Breast epithelium (tissue), 4 donors: ENCODE measurements around the gene FZD7. TPM values are rescaled to one million over a fixed set of nuclear protein-coding genes. Genes with fewer than 3 reads are reported as not detected.

ENCODE experiments used
- DNase-seq, 2 donors: peaks; one replicate each; pipeline ENCODE4 v3.0.0-alpha.2; 2019; ENCODE audit warnings: low spot score in 2 of 2
- H3K27ac ChIP-seq, 2 donors: fragments of 200-600 bp; sonication (generic) in 1 of 2; one replicate each; pipeline ENCODE4 v1.5.1; 2016 to 2019; ENCODE audit warnings: mild to moderate bottlenecking in 1 of 2
- H3K27me3 ChIP-seq, 2 donors: fragments of 200-600 bp; sonication (generic) in 1 of 2; one replicate each; pipeline versions ENCODE4 v1.5.1 to v1.6.0; 2017 to 2019; ENCODE audit warnings: control low read depth in 1 of 2, mild to moderate bottlenecking in 1 of 2
- H3K36me3 ChIP-seq: fragments of 200-600 bp; one replicate; pipeline ENCODE4 v1.5.1; 2019
- H3K4me1 ChIP-seq, 2 donors: fragments of 200-600 bp; sonication (generic); one replicate each; pipeline ENCODE4 v1.5.1; 2016 to 2019; ENCODE audit warnings: control low read depth in 1 of 2
- H3K4me3 ChIP-seq, 3 donors: fragments of 200-600 bp; sonication (generic); 1 replicate in 2 of 3; 2 replicates in 1 of 3; pipeline ENCODE4 v1.5.1; 2016 to 2019; ENCODE audit warnings: mild to moderate bottlenecking in 3 of 3, moderate library complexity in 2 of 3
- H3K9me3 ChIP-seq, 2 donors: fragments of 200-600 bp; sonication (generic) in 1 of 2; one replicate each; pipeline ENCODE4 v1.5.1; 2016 to 2019; ENCODE audit warnings: control low read depth in 1 of 2
- POLR2A ChIP-seq: fragments of 450-650 bp; IDR thresholded peaks from one replicate; pipeline ENCODE4 v1.6.1; 2016; ENCODE audit warnings: antibody characterized with exemption, mild to moderate bottlenecking, moderate library complexity
- POLR2AphosphoS5 ChIP-seq, 3 donors: sonication (generic); formaldehyde crosslinking; IDR thresholded peaks; one replicate each; pipeline ENCODE4 v1.6.1; 2017; ENCODE audit warnings: antibody characterized with exemption in 3 of 3
- intact Hi-C: fragments of 100-400 bp; cut with DNase I; formaldehyde crosslinking; loops from one replicate; pipeline ENCODE4 v1.15.1; 2023; ENCODE audit warnings: low total_unique reads
- total RNA-seq, 3 donors: library from RNA; depleted of rRNA; stranded (reverse); fragments of >200 nt; gene quantifications; one replicate each; pipeline ENCODE4 v1.1.0, GENCODE V29; 2016
- TF ChIP-seq, protein P1 (sequence below), 3 donors: fragments of 450-650 bp; IDR thresholded peaks; one replicate each; pipeline ENCODE4 v1.5.1; 2016 to 2017; ENCODE audit warnings: antibody characterized with exemption in 3 of 3, mild to moderate bottlenecking in 3 of 3, moderate library complexity in 3 of 3

The FZD7 gene
- total RNA-seq, 3 donors from 2014 or later = 12.5 to 41.4 (median 26.5) TPM

DNA sequence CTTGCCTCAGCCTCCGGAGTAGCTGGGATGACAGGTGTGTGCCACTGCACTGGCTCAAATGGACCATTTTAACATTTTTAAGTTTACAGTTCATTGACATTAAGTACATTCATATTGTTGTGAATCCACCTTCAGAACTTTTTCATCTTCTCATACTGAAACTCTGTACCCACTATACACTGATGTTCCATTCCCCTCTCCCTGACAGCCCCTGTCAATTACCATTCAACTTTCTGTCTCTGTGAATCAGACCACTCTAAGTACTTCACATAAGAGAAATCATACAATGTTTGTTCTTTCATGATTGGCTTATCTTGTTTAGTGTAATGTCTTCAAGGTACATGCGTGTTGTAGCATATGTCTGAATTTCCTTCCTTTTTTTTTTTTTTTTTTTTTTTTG lies 37.5 kb downstream of the FZD7 start:
- Histone ChIP-seq H3K4me1 (no peaks in the 10 kb centered on the region), H3K27me3 (no peaks in the 10 kb centered on the region), H3K9me3 (no peaks in the 10 kb centered on the region), H3K27ac (no peak overlapping the region), H3K4me3 (no peak overlapping the region), H3K36me3 (no peaks in the 10 kb centered on the region)
- DNase-seq = no peak
- TF ChIP-seq, protein P1, sequence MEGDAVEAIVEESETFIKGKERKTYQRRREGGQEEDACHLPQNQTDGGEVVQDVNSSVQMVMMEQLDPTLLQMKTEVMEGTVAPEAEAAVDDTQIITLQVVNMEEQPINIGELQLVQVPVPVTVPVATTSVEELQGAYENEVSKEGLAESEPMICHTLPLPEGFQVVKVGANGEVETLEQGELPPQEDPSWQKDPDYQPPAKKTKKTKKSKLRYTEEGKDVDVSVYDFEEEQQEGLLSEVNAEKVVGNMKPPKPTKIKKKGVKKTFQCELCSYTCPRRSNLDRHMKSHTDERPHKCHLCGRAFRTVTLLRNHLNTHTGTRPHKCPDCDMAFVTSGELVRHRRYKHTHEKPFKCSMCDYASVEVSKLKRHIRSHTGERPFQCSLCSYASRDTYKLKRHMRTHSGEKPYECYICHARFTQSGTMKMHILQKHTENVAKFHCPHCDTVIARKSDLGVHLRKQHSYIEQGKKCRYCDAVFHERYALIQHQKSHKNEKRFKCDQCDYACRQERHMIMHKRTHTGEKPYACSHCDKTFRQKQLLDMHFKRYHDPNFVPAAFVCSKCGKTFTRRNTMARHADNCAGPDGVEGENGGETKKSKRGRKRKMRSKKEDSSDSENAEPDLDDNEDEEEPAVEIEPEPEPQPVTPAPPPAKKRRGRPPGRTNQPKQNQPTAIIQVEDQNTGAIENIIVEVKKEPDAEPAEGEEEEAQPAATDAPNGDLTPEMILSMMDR (IDR thresholded peaks at IDR 0.05) = no peak
- TF ChIP-seq POLR2A = no peak
- no peak for TF ChIP-seq POLR2AphosphoS5 (IDR thresholded peaks at IDR 0.05)
- intact Hi-C loops = no loop called here

DNA sequence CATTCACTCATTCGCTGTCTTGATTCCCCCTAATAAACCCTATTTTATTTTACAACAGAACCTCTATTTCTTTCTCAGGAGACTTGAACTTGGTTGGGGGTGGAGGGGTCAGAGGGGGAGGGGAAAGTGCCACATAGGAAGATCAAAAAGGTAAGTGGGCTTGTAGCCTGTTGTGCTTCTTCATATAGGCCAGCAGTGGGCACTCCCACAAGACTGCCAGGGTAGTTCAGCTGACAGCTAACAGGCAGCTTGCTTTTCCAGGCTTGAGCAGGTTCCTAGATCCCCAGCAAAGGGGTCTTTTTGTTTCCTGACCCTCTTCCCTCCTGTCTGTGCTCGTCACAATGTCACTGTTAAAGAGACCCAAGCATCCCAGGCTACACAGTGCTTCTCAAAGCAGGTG lies 38.6 kb downstream of the FZD7 start:
- intact Hi-C loops = no loop called here
- H3K27me3 ChIP-seq = no peaks in the 10 kb centered on the region
- TF ChIP-seq POLR2A = no peak
- TF ChIP-seq, protein P1 (IDR thresholded peaks at IDR 0.05) = no peak

DNA sequence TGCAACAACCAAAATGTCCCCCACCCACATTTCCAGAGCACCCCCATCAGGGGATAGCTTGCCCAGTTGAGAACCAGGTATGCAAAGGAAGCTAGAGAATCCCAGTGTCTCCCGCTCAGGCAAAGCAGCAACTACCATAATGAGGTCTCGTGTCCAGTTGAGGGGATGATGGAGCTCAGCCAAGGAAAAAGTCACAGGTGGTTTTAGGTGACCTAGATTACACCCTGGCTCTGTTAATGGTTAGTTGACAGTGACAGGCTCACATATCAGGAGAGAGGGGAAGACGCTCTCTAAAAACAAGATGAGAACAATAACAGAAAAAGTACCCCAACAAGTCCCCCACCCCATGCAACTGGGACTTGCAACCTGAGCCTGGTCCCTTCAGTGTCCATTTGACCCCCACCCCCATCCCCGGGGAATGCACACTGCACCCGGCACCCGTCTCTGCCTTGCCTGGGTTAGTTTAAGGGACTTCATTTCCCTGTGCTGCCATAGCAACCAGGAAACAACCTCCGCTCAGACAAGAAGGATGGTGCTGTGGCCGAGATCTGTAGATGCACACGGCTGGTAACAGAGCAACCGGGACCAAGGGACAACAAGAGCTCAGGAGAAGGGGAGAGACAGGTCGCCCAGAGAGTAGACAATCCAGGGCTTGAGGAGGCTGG lies 39.2 kb downstream of the FZD7 start, which contains the start of gene KIAA2012:
KIAA2012 (plus strand) TSS at position 519 of the 665 bp plus-strand sequence. CDS start 373 bp downstream, outside the sequence.
- H3K27me3 ChIP-seq = no peaks in the 10 kb centered on the region
- TF ChIP-seq POLR2A (no peak), POLR2AphosphoS5 (IDR thresholded peaks at IDR 0.05) (no peak)
- no peak for DNase-seq
- intact Hi-C loops = no loop called here
- H3K27ac ChIP-seq = no peak within 1 kb of the TSS
- H3K4me3 ChIP-seq = no peak within 1 kb of the TSS
- no peaks in the 10 kb centered on the region for H3K4me1 ChIP-seq
- no peaks in the 10 kb centered on the region for H3K9me3 ChIP-seq
- no peaks in the 10 kb centered on the region for H3K36me3 ChIP-seq

More for the DNA sequence above, 38.6 kb downstream of the FZD7 start:
- Histone ChIP-seq H3K9me3 (no peaks in the 10 kb centered on the region), H3K4me1 (no peaks in the 10 kb centered on the region), H3K36me3 (no peaks in the 10 kb centered on the region), H3K27ac (no peak overlapping the region), H3K4me3 (no peak overlapping the region)
- no peak for DNase-seq

DNA sequence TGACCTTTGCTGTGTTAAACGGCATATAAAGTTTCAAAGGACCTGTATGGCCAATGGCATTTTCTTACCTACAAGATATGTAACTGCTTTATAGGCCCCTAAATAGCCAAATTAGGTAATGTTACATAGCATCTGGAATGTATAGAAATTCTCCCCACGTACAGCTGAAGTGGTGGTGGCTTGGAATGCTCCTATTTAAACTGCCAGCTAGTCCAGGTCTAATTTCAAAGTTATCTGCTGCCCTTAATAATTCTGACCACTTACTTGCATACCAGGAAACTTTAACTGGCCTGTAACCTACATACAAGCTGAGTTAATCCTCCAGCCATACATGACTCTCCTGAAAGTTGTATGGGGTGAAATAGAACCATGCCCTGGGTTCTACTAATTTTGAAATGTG lies 40.7 kb downstream of the FZD7 start:
- H3K4me1 ChIP-seq = no peaks in the 10 kb centered on the region
- no peak overlapping the region for H3K4me3 ChIP-seq
- intact Hi-C loops = no loop called here
- no peaks in the 10 kb centered on the region for H3K9me3 ChIP-seq
- H3K36me3 ChIP-seq = no peaks in the 10 kb centered on the region
- H3K27ac ChIP-seq = no peak overlapping the region
- DNase-seq = no peak
- no peak for TF ChIP-seq POLR2AphosphoS5 (IDR thresholded peaks at IDR 0.05)
- TF ChIP-seq, protein P1 (IDR thresholded peaks at IDR 0.05) = no peak
- TF ChIP-seq POLR2A = no peak
- H3K27me3 ChIP-seq = no peaks in the 10 kb centered on the region

DNA sequence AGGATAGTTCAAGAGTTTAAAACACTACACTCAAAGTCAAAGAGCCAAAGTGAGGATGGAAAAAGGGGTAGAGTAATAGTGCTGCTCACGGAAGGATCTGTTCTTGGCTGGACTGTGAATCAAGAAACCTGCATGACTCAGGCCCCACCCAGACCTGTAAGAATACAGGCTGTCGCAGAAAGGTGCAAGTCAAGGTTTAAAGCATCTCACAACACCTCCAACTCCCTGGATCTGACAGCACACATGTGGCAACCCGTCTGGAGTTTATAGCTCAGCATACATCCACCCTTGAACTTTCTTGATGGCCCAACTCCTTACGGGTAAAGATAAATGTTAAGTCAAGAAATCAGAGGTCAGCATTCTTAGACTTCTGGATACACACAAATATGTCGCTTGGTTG lies 45.7 kb downstream of the FZD7 start:
- intact Hi-C loops = no loop called here
- no peak overlapping the region for H3K4me3 ChIP-seq
- H3K4me1 ChIP-seq = no peaks in the 10 kb centered on the region
- H3K36me3 ChIP-seq = no peaks in the 10 kb centered on the region
- H3K27me3 ChIP-seq = no peaks in the 10 kb centered on the region
- no peak overlapping the region for H3K27ac ChIP-seq
- TF ChIP-seq, protein P1 (IDR thresholded peaks at IDR 0.05) = no peak
- TF ChIP-seq POLR2AphosphoS5 (IDR thresholded peaks at IDR 0.05) (no peak), POLR2A (no peak)
- peaks cover 0 to 7% of the 10 kb centered on the region in 2 donors for H3K9me3 ChIP-seq
- DNase-seq = no peak
